ENCODE results near the gene VCP. TPM values are rescaled to one million over a fixed set of nuclear protein-coding genes. Genes with fewer than 3 reads are reported as not detected.
A peak's percentile ranks its signal among the peaks of the same experiment; 100 is the strongest.

VCP gene
- total RNA-seq, 4 donors from 2014 or later: 134 to 190 (median 149) TPM

- H3K27ac ChIP-seq: peak within 1 kb of the TSS; percentile 90 to 100 (median 96)
- H3K27me3 ChIP-seq: no peaks in the 10 kb centered on the region
- TF ChIP-seq EP300 (IDR thresholded peaks at IDR 0.05) (peak; percentile 56 to 79), POLR2A (IDR thresholded peaks at IDR 0.05) (peak; percentile 8 to 13)
- TF ChIP-seq, protein P1, sequence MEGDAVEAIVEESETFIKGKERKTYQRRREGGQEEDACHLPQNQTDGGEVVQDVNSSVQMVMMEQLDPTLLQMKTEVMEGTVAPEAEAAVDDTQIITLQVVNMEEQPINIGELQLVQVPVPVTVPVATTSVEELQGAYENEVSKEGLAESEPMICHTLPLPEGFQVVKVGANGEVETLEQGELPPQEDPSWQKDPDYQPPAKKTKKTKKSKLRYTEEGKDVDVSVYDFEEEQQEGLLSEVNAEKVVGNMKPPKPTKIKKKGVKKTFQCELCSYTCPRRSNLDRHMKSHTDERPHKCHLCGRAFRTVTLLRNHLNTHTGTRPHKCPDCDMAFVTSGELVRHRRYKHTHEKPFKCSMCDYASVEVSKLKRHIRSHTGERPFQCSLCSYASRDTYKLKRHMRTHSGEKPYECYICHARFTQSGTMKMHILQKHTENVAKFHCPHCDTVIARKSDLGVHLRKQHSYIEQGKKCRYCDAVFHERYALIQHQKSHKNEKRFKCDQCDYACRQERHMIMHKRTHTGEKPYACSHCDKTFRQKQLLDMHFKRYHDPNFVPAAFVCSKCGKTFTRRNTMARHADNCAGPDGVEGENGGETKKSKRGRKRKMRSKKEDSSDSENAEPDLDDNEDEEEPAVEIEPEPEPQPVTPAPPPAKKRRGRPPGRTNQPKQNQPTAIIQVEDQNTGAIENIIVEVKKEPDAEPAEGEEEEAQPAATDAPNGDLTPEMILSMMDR (IDR thresholded peaks at IDR 0.05): peak; percentile 57 to 96 (median 81)
- WGBS, 2 donors: 1% methylated on average over 38 to 51 of the region's 53 CpGs
- peak within 1 kb of the TSS; percentile 86 to 100 (median 98) for H3K4me3 ChIP-seq
- no peaks in the 10 kb centered on the region for H3K9me3 ChIP-seq
- H3K36me3 ChIP-seq: peaks cover 0 to 54% (median 6%) of the 10 kb centered on the region in 3 donors
- DNase-seq (ENCODE audit: low spot score in 2 of 2): peak; percentile 73 to 75
- peaks cover 0 to 21% (median 7%) of the 10 kb centered on the region in 4 donors for H3K4me1 ChIP-seq
Observed at GRCh38 chr9:35096035-35096849, 23.8 kb upstream of the VCP start, which contains the start of gene PIGO. Gene PIGO (minus strand): TSS chr9:35096591. CDS start chr9:35095565, 1,026 bp downstream.

DNA sequence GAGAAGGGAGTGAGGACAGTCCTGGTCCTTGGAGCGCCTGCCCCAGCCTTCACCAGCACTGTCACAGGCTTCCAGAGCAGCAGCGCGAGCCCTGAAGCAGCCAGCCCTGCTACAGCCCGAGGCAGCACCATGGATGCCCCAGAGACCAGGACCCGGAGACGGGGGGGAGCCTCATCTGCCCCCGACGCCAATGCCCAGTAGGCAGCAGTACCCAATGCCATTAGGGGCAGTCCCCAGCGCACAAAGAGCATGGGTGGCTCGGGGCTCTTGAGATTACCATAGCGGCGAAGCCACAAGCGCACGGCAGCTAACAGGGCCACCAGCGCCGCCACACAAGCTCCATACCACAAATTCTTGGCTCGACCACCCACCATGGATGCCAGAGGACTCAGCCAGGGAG lies 19.1 kb upstream of the VCP start:
- no peak for DNase-seq (ENCODE audit: low spot score in 2 of 2)
- Histone ChIP-seq H3K9me3 (no peaks in the 10 kb centered on the region), H3K27me3 (no peaks in the 10 kb centered on the region), H3K4me3 (no peak overlapping the region), H3K27ac (no peak overlapping the region), H3K36me3 (peaks cover 0 to 76% (median 6%) of the 10 kb centered on the region in 3 donors), H3K4me1 (peaks cover 0 to 12% (median 7%) of the 10 kb centered on the region in 4 donors)
- TF ChIP-seq, protein P1 (IDR thresholded peaks at IDR 0.05): no peak
- no peak for TF ChIP-seq EP300 (IDR thresholded peaks at IDR 0.05)
- TF ChIP-seq POLR2A (IDR thresholded peaks at IDR 0.05): no peak
- 92 to 96% methylated on average over 9 to 17 of the region's 17 CpGs for WGBS, 2 donors

- Histone ChIP-seq H3K27ac (no peak overlapping the region), H3K36me3 (peaks cover 0 to 89% (median 6%) of the 10 kb centered on the region in 3 donors), H3K9me3 (no peaks in the 10 kb centered on the region), H3K27me3 (no peaks in the 10 kb centered on the region), H3K4me1 (no peaks in the 10 kb centered on the region), H3K4me3 (no peak overlapping the region)
- no peak for DNase-seq (ENCODE audit: low spot score in 2 of 2)
- 93 to 95% methylated on average over 2 of the region's 2 CpGs for WGBS, 2 donors
- TF ChIP-seq EP300 (IDR thresholded peaks at IDR 0.05): no peak
- TF ChIP-seq, protein P1 (IDR thresholded peaks at IDR 0.05): no peak
- TF ChIP-seq POLR2A (IDR thresholded peaks at IDR 0.05): no peak
Observed at GRCh38 chr9:35089434-35089833, 17.0 kb upstream of the VCP start.

- H3K9me3 ChIP-seq: no peaks in the 10 kb centered on the region
- no peak overlapping the region for H3K4me3 ChIP-seq
- DNase-seq (ENCODE audit: low spot score in 2 of 2): no peak
- no peak overlapping the region for H3K27ac ChIP-seq
- no peaks in the 10 kb centered on the region for H3K27me3 ChIP-seq
- peaks cover 0 to 47% (median 0%) of the 10 kb centered on the region in 3 donors for H3K36me3 ChIP-seq
- H3K4me1 ChIP-seq: peaks cover 0 to 6% (median 5%) of the 10 kb centered on the region in 4 donors
- TF ChIP-seq EP300 (IDR thresholded peaks at IDR 0.05) (no peak), POLR2A (IDR thresholded peaks at IDR 0.05) (no peak)
- TF ChIP-seq, protein P1 (IDR thresholded peaks at IDR 0.05): no peak
- 88 to 91% methylated on average over 2 of the region's 2 CpGs for WGBS, 2 donors
Observed at GRCh38 chr9:35085078-35085477, 12.7 kb upstream of the VCP start.

Data from tibial nerve (tissue), 4 donors.